ENCODE data around the gene AJAP1.

The AJAP1 gene

DNA sequence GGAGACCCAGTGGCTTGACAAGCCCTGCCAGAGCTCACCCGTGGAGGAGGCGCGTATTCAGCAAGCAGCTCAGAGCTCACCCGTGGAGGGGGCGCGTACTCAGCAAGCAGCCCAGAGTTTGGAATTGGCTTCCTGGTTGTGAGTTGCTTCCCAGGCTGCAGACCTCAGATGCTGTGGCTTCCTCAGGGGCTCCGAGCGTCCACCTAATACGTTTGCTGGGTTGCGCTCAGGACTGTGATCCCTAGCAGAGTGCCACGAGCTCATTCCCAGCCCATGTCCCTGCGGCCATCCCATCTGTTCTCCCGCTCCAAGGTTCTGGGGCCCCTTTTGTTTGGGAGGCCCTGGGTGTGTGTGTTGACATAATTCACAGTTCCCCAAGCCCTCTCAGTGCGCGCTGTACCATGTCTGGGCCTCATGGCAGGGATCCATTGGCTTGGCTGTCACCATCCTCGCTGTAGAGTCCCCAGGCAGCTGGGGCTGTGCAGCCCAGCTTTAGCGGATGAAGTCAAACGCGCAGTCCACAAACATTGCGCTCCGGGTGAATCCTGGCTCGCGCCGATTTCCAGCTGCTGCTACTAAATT, 3.6 kb downstream of the AJAP1 start:
- no peak for ATAC-seq (ENCODE audit: low read depth)
- no peak for DNase-seq (ENCODE audit: low spot score)
- H3K27me3 ChIP-seq (ENCODE audit: insufficient read depth, poor library complexity, severe bottlenecking), result no peaks in the 10 kb centered on the region
- TF ChIP-seq, protein P1, sequence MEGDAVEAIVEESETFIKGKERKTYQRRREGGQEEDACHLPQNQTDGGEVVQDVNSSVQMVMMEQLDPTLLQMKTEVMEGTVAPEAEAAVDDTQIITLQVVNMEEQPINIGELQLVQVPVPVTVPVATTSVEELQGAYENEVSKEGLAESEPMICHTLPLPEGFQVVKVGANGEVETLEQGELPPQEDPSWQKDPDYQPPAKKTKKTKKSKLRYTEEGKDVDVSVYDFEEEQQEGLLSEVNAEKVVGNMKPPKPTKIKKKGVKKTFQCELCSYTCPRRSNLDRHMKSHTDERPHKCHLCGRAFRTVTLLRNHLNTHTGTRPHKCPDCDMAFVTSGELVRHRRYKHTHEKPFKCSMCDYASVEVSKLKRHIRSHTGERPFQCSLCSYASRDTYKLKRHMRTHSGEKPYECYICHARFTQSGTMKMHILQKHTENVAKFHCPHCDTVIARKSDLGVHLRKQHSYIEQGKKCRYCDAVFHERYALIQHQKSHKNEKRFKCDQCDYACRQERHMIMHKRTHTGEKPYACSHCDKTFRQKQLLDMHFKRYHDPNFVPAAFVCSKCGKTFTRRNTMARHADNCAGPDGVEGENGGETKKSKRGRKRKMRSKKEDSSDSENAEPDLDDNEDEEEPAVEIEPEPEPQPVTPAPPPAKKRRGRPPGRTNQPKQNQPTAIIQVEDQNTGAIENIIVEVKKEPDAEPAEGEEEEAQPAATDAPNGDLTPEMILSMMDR (IDR thresholded peaks at IDR 0.05; ENCODE audit: poor library complexity, severe bottlenecking), result no peak
- no peak overlapping the region for H3K27ac ChIP-seq (ENCODE audit: poor library complexity, severe bottlenecking)
- no peak overlapping the region for H3K4me3 ChIP-seq (ENCODE audit: severe bottlenecking)
- H3K9me3 ChIP-seq (ENCODE audit: severe bottlenecking), result peaks cover 3% of the 10 kb centered on the region
- no peaks in the 10 kb centered on the region for H3K36me3 ChIP-seq (ENCODE audit: low read depth)
- peaks cover 23% of the 10 kb centered on the region for H3K4me1 ChIP-seq (ENCODE audit: insufficient read depth, poor library complexity, severe bottlenecking)

DNA sequence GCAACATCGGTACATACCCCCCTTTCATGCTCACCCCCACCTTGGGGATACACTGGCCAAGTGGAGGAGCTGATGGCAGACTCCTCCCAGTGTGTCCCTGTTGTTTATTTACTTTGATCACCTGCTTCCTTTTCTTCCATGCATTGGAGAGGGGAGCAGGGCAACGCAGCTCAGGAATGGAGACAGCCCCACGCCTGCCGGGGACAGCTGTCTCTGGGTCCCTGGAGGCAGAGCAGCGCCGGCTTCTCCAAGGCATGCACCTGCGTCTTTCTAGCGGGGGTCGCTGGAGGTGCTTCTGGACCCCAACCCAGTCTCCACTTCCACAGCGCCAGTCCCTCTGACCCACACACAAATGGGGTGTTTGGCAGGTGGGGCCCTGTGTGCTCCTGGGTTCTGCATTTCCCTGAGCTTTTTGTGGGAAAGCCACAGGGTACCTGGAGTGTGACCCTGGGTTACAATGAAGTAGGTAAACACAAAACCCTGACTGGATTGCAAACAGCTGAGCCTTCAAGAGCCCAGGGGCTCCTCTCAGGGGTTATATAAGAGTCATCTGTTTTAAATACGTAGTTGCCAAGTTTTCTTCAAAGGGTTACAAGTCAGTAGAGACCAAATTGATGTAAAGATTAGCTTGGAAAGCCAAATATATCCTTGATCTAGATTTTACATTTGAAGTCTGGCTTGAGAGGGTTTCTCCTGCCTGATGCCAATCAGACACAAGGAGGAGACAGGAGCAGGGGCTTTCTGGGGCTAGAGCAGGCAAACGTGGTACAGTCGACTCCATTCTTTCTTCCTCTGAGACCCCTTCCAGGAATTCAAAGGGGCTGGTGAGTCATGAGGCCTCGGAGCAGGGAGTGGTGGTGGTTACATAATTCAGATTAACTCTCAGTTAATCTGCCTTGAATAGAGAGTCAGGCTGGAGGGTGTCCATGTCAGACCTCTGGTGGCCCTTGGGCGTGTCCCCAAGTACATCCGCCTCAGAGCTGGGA, 4.5 kb downstream of the AJAP1 start:
- Histone ChIP-seq H3K27me3 (ENCODE audit: insufficient read depth, poor library complexity, severe bottlenecking) (no peaks in the 10 kb centered on the region), H3K36me3 (ENCODE audit: low read depth) (no peaks in the 10 kb centered on the region), H3K9me3 (ENCODE audit: severe bottlenecking) (peaks cover 3% of the 10 kb centered on the region), H3K4me1 (ENCODE audit: insufficient read depth, poor library complexity, severe bottlenecking) (peaks cover 23% of the 10 kb centered on the region), H3K27ac (ENCODE audit: poor library complexity, severe bottlenecking) (peak overlapping the region; percentile 50), H3K4me3 (ENCODE audit: severe bottlenecking) (no peak overlapping the region)
- DNase-seq (ENCODE audit: low spot score) (no peak), ATAC-seq (ENCODE audit: low read depth) (no peak)
- TF ChIP-seq, protein P1 (IDR thresholded peaks at IDR 0.05; ENCODE audit: poor library complexity, severe bottlenecking), result no peak

DNA sequence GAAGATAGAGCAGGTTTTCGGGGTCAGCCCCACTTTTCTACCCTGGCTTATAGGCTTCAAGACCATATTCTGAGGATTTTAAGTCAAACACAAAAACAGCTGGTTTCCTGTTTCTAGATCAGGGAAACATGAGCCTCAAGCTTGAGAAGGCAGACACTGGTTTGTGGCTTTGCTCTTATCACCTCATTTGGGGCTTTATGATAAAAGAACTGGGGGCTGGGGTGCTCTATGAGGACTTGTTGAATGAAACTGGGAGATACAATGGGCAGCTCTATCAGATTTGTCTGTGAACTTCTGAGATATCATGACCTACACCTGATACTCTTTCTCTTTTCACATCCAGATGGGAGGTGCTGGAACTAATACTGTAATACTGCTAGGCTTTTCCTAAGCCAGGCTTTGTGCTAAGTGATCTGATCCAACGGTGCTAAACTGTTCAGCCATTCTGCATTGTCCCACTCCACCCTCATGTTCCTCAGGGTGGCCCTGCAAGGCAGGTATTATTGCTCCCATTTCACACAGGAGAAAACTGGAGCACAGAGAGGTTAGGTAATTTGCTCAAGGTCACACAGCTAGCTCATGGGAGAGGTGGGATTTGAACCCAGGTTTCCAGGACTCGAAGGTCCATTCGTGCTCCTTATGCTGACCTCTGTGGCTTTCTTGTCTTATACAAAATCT, 6.6 kb downstream of the AJAP1 start:
- Histone ChIP-seq H3K36me3 (ENCODE audit: low read depth) (no peaks in the 10 kb centered on the region), H3K27me3 (ENCODE audit: insufficient read depth, poor library complexity, severe bottlenecking) (no peaks in the 10 kb centered on the region), H3K4me1 (ENCODE audit: insufficient read depth, poor library complexity, severe bottlenecking) (peaks cover 23% of the 10 kb centered on the region), H3K4me3 (ENCODE audit: severe bottlenecking) (no peak overlapping the region), H3K27ac (ENCODE audit: poor library complexity, severe bottlenecking) (no peak overlapping the region), H3K9me3 (ENCODE audit: severe bottlenecking) (peaks cover 3% of the 10 kb centered on the region)
- DNase-seq (ENCODE audit: low spot score) (no peak), ATAC-seq (ENCODE audit: low read depth) (no peak)
- TF ChIP-seq, protein P1 (IDR thresholded peaks at IDR 0.05; ENCODE audit: poor library complexity, severe bottlenecking), result no peak

DNA sequence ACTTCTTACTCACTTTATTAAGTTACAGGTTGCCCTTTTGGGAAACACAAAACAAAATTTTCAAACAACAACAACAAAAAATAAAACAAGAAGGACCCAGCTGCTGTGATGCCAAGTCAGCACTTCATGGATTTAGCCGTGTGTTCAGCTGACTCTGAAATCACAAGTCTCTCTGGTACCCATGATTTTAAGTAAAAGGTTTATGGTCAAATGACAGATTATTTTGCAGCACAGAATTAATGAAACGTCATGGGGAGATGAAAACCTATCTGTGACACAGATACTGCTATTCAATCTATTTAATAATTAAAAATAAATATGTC, 7.1 kb downstream of the AJAP1 start:
- TF ChIP-seq, protein P1 (IDR thresholded peaks at IDR 0.05; ENCODE audit: poor library complexity, severe bottlenecking), result no peak
- H3K4me1 ChIP-seq (ENCODE audit: insufficient read depth, poor library complexity, severe bottlenecking), result peaks cover 22% of the 10 kb centered on the region
- H3K36me3 ChIP-seq (ENCODE audit: low read depth), result no peaks in the 10 kb centered on the region
- ATAC-seq (ENCODE audit: low read depth), result no peak
- no peak overlapping the region for H3K4me3 ChIP-seq (ENCODE audit: severe bottlenecking)
- H3K9me3 ChIP-seq (ENCODE audit: severe bottlenecking), result peaks cover 3% of the 10 kb centered on the region
- DNase-seq (ENCODE audit: low spot score), result no peak
- H3K27me3 ChIP-seq (ENCODE audit: insufficient read depth, poor library complexity, severe bottlenecking), result no peaks in the 10 kb centered on the region
- no peak overlapping the region for H3K27ac ChIP-seq (ENCODE audit: poor library complexity, severe bottlenecking)

Measured in RWPE2 (cell line).